SJCRH30 (cell line): ENCODE results near the gene ERAL1. TPM values are rescaled to one million over a fixed set of nuclear protein-coding genes. Genes with fewer than 3 reads are reported as not detected.
"Not testable (repeated sequence)": the region's sequence is repeated elsewhere in the genome, so short reads cannot be mapped to it uniquely, and the experiment has no call there.

Source experiments
- DNase-seq, 2 experiments: peaks; one replicate each; pipeline ENCODE4 v3.0.0-alpha.2; 2015 to 2020
- H3K27ac ChIP-seq: fragments of 250-450 bp; sonication (Bioruptor Pico); 2 replicates; pipeline ENCODE4 v1.5.1; 2020; ENCODE audit warnings: mild to moderate bottlenecking, moderate library complexity
- H3K27me3 ChIP-seq: fragments of 250-450 bp; sonication (Bioruptor Pico); 2 replicates; pipeline ENCODE4 v1.5.1; 2020; ENCODE audit warnings: mild to moderate bottlenecking, moderate library complexity
- H3K36me3 ChIP-seq: fragments of 250-450 bp; sonication (Bioruptor Pico); 2 replicates; pipeline ENCODE4 v1.5.1; 2020; ENCODE audit warnings: mild to moderate bottlenecking, moderate library complexity
- H3K4me1 ChIP-seq: fragments of 250-450 bp; sonication (Bioruptor Pico); 2 replicates; pipeline ENCODE4 v1.5.1; 2020; ENCODE audit warnings: mild to moderate bottlenecking, moderate library complexity
- H3K4me3 ChIP-seq: fragments of 250-450 bp; sonication (Bioruptor Pico); 2 replicates; pipeline ENCODE4 v1.5.1; 2020; ENCODE audit warnings: mild to moderate bottlenecking, moderate library complexity
- H3K9me3 ChIP-seq: fragments of 250-450 bp; sonication (Bioruptor Pico); replicated peaks from 2 replicates; pipeline ENCODE4 v1.5.1; 2020; ENCODE audit warnings: mild to moderate bottlenecking, moderate library complexity
- total RNA-seq: library from RNA; depleted of rRNA; stranded (reverse); fragments of >200 nt; shearing (Covaris generic); gene quantifications from 2 replicates; pipeline ENCODE4 v1.2.3, GENCODE V29; 2014

Gene ERAL1
- total RNA-seq, 1 experiment from 2014 or later: 63.5 TPM

- DNase-seq: no peak
- H3K4me3 ChIP-seq: no peak overlapping the region
- no peak overlapping the region for H3K27ac ChIP-seq
- no peaks in the 10 kb centered on the region for H3K4me1 ChIP-seq
- H3K27me3 ChIP-seq: no peaks in the 10 kb centered on the region
- H3K36me3 ChIP-seq: no peaks in the 10 kb centered on the region; the same call in 1 of the 2 replicates
- no peaks in the 10 kb centered on the region for H3K9me3 ChIP-seq
Observed at GRCh38 chr17:28879886-28880571, 25.2 kb downstream of the ERAL1 start.

GRCh38 chr17:28880572-28880945 lies 25.7 kb downstream of the ERAL1 start:
- no peaks in the 10 kb centered on the region for H3K9me3 ChIP-seq
- no peaks in the 10 kb centered on the region for H3K4me1 ChIP-seq
- H3K36me3 ChIP-seq: no peaks in the 10 kb centered on the region; the same call in 1 of the 2 replicates
- no peak for DNase-seq
- H3K27me3 ChIP-seq: no peaks in the 10 kb centered on the region
- H3K4me3 ChIP-seq: no peak overlapping the region
- no peak overlapping the region for H3K27ac ChIP-seq

DNA sequence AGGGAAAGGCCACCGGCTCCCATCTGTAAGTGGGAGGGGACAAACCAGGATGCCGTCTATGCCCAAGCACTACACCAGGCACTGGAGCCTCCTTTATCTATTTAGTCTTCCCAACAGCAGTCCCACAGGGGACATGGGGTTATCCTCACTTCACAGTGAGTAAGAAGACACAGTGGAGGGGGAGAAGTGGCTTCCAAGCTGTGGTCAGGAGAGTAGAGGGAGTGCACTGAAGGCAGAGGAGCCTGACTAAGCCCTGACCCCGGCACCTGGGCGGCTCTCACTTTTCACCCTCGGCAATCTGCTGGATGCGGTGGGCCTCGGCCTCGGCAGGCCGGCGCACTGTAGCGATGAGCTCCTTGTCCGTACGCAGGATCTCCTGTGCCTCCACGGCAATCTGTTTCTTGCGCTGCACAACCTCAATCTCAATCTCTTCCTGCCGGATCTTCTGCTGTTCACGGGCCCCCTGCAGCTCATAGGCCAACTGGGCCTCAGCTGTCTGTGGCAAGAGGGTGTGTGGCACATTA lies 26.8 kb downstream of the ERAL1 start:
- DNase-seq: no peak
- Histone ChIP-seq H3K27me3 (no peaks in the 10 kb centered on the region), H3K36me3 (no peaks in the 10 kb centered on the region; the same call in 1 of the 2 replicates), H3K27ac (no peak overlapping the region), H3K4me1 (no peaks in the 10 kb centered on the region), H3K9me3 (no peaks in the 10 kb centered on the region), H3K4me3 (no peak overlapping the region)

GRCh38 chr17:28882154-28882895 lies 27.5 kb downstream of the ERAL1 start:
- no peaks in the 10 kb centered on the region; the same call in 1 of the 2 replicates for H3K36me3 ChIP-seq
- no peak overlapping the region for H3K27ac ChIP-seq
- no peak for DNase-seq
- no peak overlapping the region for H3K4me3 ChIP-seq
- H3K27me3 ChIP-seq: no peaks in the 10 kb centered on the region
- H3K4me1 ChIP-seq: no peaks in the 10 kb centered on the region
- H3K9me3 ChIP-seq: no peaks in the 10 kb centered on the region

DNA sequence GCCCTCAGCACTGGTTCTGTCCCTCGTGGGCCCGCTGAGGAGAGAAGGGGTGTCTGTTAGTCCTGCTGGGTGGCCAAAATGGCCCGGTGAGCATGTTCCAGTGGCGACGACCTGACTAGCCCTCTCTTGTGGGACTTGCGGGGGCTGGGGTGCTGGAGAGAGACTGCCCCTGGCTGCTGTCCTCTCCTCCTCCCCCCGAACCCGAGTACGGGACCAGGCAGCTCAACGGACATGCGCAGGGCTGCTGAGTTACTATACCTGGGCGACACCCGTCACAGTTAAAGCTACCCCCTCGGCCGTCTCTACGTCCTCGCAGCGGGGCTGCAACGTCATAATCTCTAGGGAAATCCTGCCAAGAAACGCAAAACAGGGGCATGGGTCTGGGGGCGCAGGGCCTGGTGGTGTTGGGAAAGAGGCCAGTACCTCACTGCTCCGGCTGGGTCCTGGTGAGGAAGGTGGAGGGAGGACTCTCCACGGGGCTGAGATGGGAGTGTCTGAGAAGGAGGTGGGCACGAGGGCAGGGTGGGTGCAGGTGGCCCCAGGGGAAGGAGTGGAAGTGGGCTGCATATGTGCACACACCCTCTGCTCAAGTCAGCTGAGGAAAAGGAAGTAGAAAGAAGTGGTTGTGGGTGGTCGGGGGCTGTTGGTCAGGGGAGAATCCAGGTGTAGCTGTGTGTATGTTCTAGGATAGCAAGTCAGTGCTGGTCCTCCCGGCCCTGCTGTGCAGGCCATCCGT lies 29.3 kb downstream of the ERAL1 start:
- Histone ChIP-seq H3K27ac (no peak overlapping the region), H3K4me3 (no peak overlapping the region), H3K36me3 (no peaks in the 10 kb centered on the region; the same call in 1 of the 2 replicates), H3K9me3 (no peaks in the 10 kb centered on the region), H3K27me3 (no peaks in the 10 kb centered on the region), H3K4me1 (no peaks in the 10 kb centered on the region)
- no peak for DNase-seq

DNA sequence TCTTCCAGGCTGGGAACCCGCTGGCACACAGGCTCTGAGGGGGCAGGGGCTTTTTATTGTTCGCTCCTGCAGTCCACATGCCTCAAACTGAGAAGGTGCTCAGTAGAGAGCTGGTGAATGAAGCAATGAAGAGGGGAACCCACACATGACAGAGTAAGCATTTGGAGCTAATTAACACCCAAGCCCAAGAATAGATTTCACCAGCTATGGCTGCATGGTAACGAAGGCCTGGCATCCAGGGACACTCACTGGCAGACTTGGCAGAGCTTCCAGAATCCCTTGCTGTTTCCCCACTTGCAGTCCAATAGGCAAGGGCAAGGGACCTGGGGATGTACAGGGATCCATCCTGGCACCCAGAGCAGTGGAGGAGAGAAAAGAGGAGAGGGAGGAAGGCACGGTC lies 30.5 kb downstream of the ERAL1 start:
- Histone ChIP-seq H3K27ac (no peak overlapping the region), H3K9me3 (no peaks in the 10 kb centered on the region), H3K36me3 (no peaks in the 10 kb centered on the region; the same call in 1 of the 2 replicates), H3K27me3 (no peaks in the 10 kb centered on the region), H3K4me1 (no peaks in the 10 kb centered on the region), H3K4me3 (no peak overlapping the region)
- no peak for DNase-seq

DNA sequence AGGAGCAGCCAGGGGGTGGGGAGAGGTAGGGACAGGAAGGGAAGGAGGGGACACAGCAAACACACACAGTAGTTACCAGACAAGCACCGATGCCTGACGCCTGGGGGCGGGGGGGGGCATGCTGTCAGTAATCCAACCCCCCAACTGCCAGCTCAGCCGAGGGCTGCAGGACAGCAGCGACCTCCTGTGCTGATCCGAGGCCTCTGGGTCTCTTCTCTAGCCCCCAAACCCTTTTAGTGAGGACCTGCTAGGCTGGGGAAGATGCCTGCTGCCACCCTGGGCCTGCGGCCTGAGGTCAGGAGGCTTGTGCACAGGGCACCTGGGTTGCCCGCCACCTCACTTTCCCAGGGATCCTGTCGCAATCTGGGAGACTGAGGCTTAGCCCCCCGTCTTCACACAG lies 31.1 kb downstream of the ERAL1 start:
- H3K27ac ChIP-seq: no peak overlapping the region
- H3K4me1 ChIP-seq: no peaks in the 10 kb centered on the region
- H3K9me3 ChIP-seq: no peaks in the 10 kb centered on the region
- no peaks in the 10 kb centered on the region for H3K27me3 ChIP-seq
- H3K36me3 ChIP-seq: no peaks in the 10 kb centered on the region
- no peak for DNase-seq
- no peak overlapping the region for H3K4me3 ChIP-seq

GRCh38 chr17:28887871-28888471 lies 33.2 kb downstream of the ERAL1 start:
- no peak overlapping the region for H3K27ac ChIP-seq
- H3K4me3 ChIP-seq: no peak overlapping the region
- H3K27me3 ChIP-seq: no peaks in the 10 kb centered on the region
- H3K36me3 ChIP-seq: no peaks in the 10 kb centered on the region
- H3K4me1 ChIP-seq: no peaks in the 10 kb centered on the region
- no peaks in the 10 kb centered on the region for H3K9me3 ChIP-seq
- DNase-seq: no peak

DNA sequence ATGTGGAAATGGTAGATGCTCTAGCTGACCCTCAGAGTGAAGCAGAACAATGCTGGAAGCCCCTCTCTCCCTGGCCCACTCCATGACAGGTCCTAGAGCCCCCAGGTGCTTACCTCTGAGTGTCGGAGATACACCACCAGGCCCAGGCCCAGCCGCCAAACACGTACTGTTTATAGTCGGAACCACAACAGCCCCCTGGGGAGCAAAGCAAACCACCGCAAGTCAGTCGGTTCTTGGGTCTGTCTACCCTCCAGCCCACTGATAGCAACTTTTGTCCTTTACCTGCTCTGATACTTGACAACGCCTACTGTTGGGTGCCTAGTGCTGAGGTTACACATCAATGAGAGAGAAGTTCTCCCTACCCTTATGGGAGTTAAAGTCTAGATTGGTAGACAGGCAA lies 34.0 kb downstream of the ERAL1 start:
- Histone ChIP-seq H3K4me3 (no peak overlapping the region), H3K27ac (no peak overlapping the region), H3K36me3 (no peaks in the 10 kb centered on the region; the same call in 1 of the 2 replicates), H3K9me3 (no peaks in the 10 kb centered on the region), H3K4me1 (no peaks in the 10 kb centered on the region), H3K27me3 (no peaks in the 10 kb centered on the region)
- DNase-seq: no peak

GRCh38 chr17:28889996-28890395 lies 35.2 kb downstream of the ERAL1 start:
- Histone ChIP-seq H3K9me3 (no peaks in the 10 kb centered on the region), H3K36me3 (no peaks in the 10 kb centered on the region; the same call in 1 of the 2 replicates), H3K27me3 (no peaks in the 10 kb centered on the region), H3K27ac (no peak overlapping the region), H3K4me3 (no peak overlapping the region), H3K4me1 (no peaks in the 10 kb centered on the region)
- no peak for DNase-seq

DNA sequence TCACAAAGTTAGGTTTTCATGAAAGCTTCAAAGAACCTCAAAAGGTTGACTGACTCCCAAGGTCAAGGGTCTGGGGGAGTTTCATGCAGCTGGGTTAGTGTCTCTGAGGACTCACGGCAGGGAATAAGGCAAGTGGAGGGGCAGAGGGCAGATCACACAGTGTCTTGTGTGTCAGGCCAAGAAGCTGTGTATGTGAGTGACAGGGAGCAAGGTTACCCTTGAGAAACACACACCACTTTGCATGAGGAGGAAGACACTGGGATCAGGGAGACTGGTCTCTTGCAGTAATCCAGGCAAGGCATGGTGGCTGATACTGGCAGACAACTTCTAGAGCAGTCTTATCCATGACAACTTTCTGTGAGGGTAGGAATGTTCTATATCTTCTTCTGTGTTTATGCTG lies 36.4 kb downstream of the ERAL1 start:
- H3K9me3 ChIP-seq: no peaks in the 10 kb centered on the region

DNA sequence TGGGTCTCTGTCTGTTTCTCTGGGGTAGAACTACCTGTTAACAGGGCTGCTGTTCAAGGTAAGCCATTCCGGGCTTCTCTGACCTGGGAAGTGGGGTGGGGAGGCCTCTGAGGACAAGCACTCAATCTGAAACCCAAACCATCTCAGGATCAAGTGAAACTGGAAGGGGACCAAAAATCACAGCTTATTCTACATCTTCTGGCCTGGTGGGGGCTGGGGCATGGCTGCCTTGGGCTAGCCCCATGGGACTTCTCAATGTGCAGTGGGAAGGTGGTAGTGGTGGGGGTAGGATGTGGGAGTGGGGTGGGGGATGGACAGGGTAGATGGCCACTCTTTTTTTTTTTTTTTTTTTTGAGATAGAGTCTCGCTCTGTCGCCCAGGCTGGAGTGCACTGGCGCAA lies 37.2 kb downstream of the ERAL1 start:
- Histone ChIP-seq H3K27me3 (no peaks in the 10 kb centered on the region), H3K36me3 (no peaks in the 10 kb centered on the region; the same call in 1 of the 2 replicates), H3K4me3 (no peak overlapping the region), H3K27ac (no peak overlapping the region), H3K4me1 (peaks cover 8% of the 10 kb centered on the region; the same call in 1 of the 2 replicates), H3K9me3 (no peaks in the 10 kb centered on the region)
- no peak for DNase-seq

More for the DNA sequence above, 36.4 kb downstream of the ERAL1 start:
- Histone ChIP-seq H3K27ac (no peak overlapping the region), H3K4me1 (peaks cover 3% of the 10 kb centered on the region; the same call in 1 of the 2 replicates), H3K27me3 (no peaks in the 10 kb centered on the region), H3K4me3 (no peak overlapping the region), H3K36me3 (no peaks in the 10 kb centered on the region; the same call in 1 of the 2 replicates)
- no peak for DNase-seq

- not testable (repeated sequence) for H3K36me3 ChIP-seq, H3K4me3 ChIP-seq, H3K9me3 ChIP-seq, H3K27me3 ChIP-seq, DNase-seq, H3K27ac ChIP-seq
- H3K4me1 ChIP-seq: peaks cover 15% of the 10 kb centered on the region; the same call in 1 of the 2 replicates
Observed at GRCh38 chr17:28893248-28894183, 38.7 kb downstream of the ERAL1 start.
